ENCODE measurements around the gene CRPPA. TPM values are rescaled to one million over a fixed set of nuclear protein-coding genes. Genes with fewer than 3 reads are reported as not detected.

Gene CRPPA
- total and polyA plus RNA-seq, 2 of the 13 experiments (the other 11 are each of a cell fraction or from before 2014, with no cell fraction given), result 0.16 to 1.3 TPM

DNA sequence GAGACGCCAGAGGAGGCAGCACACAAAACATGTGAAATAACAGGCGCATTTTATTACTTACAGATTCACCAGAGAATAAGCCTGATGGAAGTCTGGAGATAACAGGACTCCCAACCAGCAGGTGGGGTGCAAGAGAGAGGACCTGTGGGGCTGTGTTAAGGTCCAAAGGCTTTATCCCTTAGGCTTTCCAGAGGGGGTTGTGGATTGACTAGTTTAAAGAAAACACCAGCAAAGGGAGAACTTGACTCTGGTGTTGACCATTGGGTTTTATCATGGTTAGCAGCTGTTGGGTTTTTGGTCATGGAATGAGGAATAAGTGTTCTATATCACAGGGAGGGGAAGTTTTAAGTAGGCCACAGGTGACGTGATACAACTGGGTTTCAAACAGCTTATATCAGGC lies 1.6 kb upstream of the CRPPA start (continued):
- TF ChIP-seq, protein P1, sequence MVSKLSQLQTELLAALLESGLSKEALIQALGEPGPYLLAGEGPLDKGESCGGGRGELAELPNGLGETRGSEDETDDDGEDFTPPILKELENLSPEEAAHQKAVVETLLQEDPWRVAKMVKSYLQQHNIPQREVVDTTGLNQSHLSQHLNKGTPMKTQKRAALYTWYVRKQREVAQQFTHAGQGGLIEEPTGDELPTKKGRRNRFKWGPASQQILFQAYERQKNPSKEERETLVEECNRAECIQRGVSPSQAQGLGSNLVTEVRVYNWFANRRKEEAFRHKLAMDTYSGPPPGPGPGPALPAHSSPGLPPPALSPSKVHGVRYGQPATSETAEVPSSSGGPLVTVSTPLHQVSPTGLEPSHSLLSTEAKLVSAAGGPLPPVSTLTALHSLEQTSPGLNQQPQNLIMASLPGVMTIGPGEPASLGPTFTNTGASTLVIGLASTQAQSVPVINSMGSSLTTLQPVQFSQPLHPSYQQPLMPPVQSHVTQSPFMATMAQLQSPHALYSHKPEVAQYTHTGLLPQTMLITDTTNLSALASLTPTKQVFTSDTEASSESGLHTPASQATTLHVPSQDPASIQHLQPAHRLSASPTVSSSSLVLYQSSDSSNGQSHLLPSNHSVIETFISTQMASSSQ (IDR thresholded peaks at IDR 0.05; ENCODE audit: low read depth), result no peak
- TF ChIP-seq, protein P1 (CRISPR knock-in tag; IDR thresholded peaks at IDR 0.05; ENCODE audit: borderline replicate concordance), result no peak
- TF ChIP-seq ATF7-NPFF (CRISPR knock-in tag; IDR thresholded peaks at IDR 0.05; ENCODE audit: low read depth) (no peak), SP1 (IDR thresholded peaks at IDR 0.05) (no peak), SP1 (CRISPR knock-in tag; IDR thresholded peaks at IDR 0.05) (no peak), ADNP (CRISPR knock-in tag; IDR thresholded peaks at IDR 0.05) (no peak)
- TF ChIP-seq, protein P2, sequence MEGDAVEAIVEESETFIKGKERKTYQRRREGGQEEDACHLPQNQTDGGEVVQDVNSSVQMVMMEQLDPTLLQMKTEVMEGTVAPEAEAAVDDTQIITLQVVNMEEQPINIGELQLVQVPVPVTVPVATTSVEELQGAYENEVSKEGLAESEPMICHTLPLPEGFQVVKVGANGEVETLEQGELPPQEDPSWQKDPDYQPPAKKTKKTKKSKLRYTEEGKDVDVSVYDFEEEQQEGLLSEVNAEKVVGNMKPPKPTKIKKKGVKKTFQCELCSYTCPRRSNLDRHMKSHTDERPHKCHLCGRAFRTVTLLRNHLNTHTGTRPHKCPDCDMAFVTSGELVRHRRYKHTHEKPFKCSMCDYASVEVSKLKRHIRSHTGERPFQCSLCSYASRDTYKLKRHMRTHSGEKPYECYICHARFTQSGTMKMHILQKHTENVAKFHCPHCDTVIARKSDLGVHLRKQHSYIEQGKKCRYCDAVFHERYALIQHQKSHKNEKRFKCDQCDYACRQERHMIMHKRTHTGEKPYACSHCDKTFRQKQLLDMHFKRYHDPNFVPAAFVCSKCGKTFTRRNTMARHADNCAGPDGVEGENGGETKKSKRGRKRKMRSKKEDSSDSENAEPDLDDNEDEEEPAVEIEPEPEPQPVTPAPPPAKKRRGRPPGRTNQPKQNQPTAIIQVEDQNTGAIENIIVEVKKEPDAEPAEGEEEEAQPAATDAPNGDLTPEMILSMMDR (CRISPR knock-in tag; IDR thresholded peaks at IDR 0.05), result no peak; the same call in 1 of the 2 replicates

DNA sequence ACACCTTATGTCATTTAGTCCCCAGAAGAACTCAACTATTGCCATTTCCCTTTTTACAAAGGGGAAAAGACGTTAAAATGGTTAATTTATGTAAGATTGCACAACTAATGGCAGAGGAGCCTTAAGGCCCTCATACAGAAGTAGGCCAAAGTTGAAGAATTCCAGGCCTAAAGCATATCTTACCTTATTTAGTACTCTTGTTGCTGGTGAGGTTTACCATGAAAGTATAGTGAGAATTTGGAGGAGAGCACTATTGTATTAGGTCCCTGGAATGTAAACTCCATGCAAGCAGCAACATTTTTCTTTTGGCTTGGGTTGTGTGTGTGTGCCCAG lies 731 bp upstream of the CRPPA start:
- Histone ChIP-seq H3K9ac (ENCODE audit: insufficient read depth, low read depth, low read length) (peak overlapping the region; percentile 75; the same call in 1 of the 2 replicates), H4K20me1 (ENCODE audit: insufficient read depth, low read length) (no peaks in the 10 kb centered on the region), H3K36me3 (replicated peaks in 1 of 2; ENCODE audit: control insufficient read depth in 1 of 2, insufficient read depth in 2 of 2, low read length in 2 of 2) (no peaks in the 10 kb centered on the region), H3K4me3 (replicated peaks in 1 of 3; ENCODE audit: insufficient read depth in 1 of 3, low read depth in 2 of 3, low read length in 3 of 3) (peak overlapping the region; percentile 56 to 77 (median 69); a peak in 5 of 6 replicates), H3K9me3 (ENCODE audit: low read length) (no peaks in the 10 kb centered on the region), H3K4me1 (ENCODE audit: insufficient read depth, low read length) (peaks cover 24% of the 10 kb centered on the region), H3K79me2 (ENCODE audit: insufficient read depth, low read length) (no peaks in the 10 kb centered on the region), H2AFZ (ENCODE audit: low read length) (peak overlapping the region; percentile 66), H3K27me3 (ENCODE audit: control insufficient read depth in 1 of 2, insufficient read depth in 2 of 2, low read length in 2 of 2) (no peaks in the 10 kb centered on the region), H3K27ac (ENCODE audit: extremely low read length, insufficient read depth, low read length) (peak overlapping the region; percentile 75), H3K4me2 (ENCODE audit: low read depth, low read length) (peak overlapping the region; percentile 99)
- DNase-seq (ENCODE audit: low spot score) (no peak), ATAC-seq (no peak), FAIRE-seq (no peak)
- intact Hi-C loops (cut with micrococcal nuclease; ENCODE audit: unreplicated experiment) (loop anchor here (5.0 kb wide), 1 partner anchor 70 kb away; no protein-coding TSS in a partner anchor), in situ Hi-C loops (cut with HindIII; ENCODE audit: extremely low pct_ligation_motif_present, low pct_unique_long_range_greater_than_20kb) (no loop called here)
- POLR2A ChIA-PET, result interaction anchor here (2.4 kb wide), 1 partner anchor 143 kb away, joined by 6 read pairs; no protein-coding TSS in a partner anchor
- CTCF ChIA-PET (ENCODE audit: low intra/inter-chr PET ratio, low total read pairs), result no interaction called here
- no TSS peak for BruUV-seq (replicated peaks)
- peak; percentile 37; the same call in 1 of the 2 replicates for TF ChIP-seq ZNF652 (CRISPR knock-in tag; IDR thresholded peaks at IDR 0.05; ENCODE audit: borderline replicate concordance, low read depth)
- no peak for TF ChIP-seq ZNF567 (CRISPR knock-in tag; IDR thresholded peaks at IDR 0.05; ENCODE audit: borderline replicate concordance)
- TF ChIP-seq SALL2 (CRISPR knock-in tag; IDR thresholded peaks at IDR 0.05), result no peak
- peak; percentile 40; the same call in 1 of the 2 replicates for TF ChIP-seq CEBPG (CRISPR knock-in tag; IDR thresholded peaks at IDR 0.05)
- TF ChIP-seq, protein P3, sequence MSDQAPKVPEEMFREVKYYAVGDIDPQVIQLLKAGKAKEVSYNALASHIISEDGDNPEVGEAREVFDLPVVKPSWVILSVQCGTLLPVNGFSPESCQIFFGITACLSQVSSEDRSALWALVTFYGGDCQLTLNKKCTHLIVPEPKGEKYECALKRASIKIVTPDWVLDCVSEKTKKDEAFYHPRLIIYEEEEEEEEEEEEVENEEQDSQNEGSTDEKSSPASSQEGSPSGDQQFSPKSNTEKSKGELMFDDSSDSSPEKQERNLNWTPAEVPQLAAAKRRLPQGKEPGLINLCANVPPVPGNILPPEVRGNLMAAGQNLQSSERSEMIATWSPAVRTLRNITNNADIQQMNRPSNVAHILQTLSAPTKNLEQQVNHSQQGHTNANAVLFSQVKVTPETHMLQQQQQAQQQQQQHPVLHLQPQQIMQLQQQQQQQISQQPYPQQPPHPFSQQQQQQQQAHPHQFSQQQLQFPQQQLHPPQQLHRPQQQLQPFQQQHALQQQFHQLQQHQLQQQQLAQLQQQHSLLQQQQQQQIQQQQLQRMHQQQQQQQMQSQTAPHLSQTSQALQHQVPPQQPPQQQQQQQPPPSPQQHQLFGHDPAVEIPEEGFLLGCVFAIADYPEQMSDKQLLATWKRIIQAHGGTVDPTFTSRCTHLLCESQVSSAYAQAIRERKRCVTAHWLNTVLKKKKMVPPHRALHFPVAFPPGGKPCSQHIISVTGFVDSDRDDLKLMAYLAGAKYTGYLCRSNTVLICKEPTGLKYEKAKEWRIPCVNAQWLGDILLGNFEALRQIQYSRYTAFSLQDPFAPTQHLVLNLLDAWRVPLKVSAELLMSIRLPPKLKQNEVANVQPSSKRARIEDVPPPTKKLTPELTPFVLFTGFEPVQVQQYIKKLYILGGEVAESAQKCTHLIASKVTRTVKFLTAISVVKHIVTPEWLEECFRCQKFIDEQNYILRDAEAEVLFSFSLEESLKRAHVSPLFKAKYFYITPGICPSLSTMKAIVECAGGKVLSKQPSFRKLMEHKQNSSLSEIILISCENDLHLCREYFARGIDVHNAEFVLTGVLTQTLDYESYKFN (CRISPR knock-in tag; conservative IDR thresholded peaks at IDR 0.05), result 0 out of 2 replicates have a peak, but pooled peaks have one; percentile 2
- TF ChIP-seq TSC22D2 (CRISPR knock-in tag; IDR thresholded peaks at IDR 0.05; ENCODE audit: borderline replicate concordance), result no peak
- 0% methylated on average over 1 of the region's 1 CpG for WGBS (ENCODE audit: low lambda C conversion rate)
